NCI-H2227 (cell line): ENCODE data around the gene ASB18.

Source experiments
- DNase-seq: peaks from one replicate; lab custom pipeline; 2025; ENCODE audit not compliant: unreplicated experiment; lab: John Stamatoyannopoulos, UW

The ASB18 gene

DNA sequence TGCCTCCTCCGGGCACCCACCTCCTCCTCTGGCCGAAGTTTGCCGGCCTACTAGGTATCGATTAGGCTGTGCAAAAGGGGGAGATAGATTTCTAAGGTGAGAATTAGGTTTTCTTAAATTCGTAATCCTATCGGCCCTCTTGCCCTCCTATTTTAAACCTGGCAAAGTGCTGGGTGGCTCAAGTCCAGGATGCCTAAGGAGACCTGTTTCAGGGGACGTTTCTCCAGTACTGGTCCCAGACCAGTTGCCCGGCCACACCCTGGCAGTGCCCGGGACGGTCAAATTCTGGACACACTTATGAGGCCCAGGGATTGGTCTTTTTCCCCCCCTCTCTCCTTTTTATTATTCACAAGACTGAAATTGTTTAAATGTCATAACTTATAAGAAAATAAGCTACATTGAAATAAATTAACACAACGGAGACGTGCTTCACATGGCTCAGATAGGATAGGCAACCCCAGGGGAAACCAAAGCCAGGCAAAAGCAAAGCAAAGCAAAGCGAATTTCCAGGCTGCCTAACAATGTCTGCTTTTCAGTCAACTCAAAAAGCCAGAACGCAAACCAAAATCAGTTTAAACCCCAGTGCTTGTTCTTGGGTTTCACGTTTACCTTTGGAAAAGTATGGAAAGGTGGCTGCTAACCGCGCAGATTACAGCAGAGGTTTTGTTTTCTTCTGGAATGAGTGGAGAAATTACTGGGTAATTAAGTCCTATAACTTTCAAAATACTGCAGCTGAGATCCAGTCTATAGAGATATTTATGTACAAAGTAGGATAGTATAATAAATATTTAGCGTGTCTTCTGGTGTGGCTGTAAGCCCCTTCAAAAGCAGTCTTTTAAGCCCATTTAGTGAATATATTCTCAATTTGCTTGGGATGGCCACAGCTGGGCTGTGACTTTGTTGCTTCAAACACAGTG is 99.0 kb downstream of the ASB18 start:
- no peak for DNase-seq

DNA sequence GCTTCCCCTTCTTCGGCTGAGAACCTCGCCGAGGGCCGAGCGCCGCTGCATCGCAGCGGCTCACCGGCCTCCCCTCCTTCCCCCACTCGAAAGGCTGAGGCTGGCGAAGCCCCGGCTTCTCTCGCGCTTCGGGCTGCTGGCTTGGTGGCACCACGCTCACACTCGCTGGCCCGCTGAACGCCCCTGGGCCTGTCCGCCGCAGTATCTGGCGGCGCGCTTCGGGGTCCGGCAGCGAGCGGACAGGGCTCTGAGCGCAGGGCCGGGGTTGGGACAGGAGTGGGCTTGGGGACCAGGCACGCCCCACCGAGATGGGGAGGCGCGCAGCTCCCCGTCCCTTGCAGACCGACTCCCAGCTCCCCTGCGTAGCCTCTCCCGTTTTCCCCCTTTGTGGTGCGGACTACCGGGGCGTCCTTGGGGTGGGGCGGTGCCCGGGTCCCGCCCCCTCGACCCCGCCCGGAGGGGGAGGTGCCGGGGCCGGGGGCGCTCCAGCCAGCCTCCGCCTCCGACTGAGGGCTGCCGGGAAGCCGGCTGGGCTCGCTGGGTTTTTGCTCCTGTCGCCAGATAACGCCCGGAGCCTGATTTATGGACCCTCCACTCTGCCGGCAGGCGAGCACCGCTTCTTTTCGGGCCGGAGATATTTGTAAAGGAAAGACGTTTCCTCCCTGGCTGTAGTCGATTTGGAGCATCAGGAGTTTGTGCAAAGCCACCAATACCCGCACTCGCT is 99.8 kb downstream of the ASB18 start:
- no peak for DNase-seq

DNA sequence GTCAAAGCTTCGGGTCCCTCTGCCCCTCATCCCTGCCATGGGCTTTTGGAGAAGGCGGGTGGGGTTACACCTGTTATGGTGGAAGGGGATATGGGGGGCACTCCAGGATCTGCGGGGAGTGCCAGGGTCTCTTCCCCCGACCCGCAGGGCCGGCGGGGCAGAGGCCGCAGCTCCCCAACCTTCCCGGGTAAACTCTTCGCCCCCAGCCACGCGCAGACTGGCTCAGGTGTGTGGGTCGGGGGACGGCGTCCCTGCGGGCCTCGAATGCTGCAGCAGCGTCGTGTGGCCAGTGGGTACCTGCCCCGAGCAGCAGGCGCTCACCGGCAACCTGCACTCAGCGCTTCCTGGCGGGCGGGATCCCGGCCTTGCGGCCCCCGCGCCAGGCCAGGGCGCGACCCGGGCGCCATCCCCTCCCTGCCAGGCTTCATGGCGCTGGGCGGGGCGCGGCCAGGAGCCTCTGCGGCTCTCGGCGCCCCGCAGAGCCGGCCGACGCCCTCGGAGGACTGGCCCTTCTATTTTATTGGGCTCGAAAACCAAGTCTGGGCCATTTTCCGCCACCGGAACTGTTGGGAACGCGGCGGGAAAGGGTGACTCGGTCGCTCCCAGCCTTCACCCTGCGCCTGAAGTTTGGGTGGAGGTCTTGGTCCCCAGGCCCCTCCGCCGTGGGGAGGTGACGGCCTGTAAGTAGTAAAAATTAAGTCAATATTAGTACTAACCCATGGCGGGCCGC is 100.6 kb downstream of the ASB18 start:
- DNase-seq, result no peak

DNA sequence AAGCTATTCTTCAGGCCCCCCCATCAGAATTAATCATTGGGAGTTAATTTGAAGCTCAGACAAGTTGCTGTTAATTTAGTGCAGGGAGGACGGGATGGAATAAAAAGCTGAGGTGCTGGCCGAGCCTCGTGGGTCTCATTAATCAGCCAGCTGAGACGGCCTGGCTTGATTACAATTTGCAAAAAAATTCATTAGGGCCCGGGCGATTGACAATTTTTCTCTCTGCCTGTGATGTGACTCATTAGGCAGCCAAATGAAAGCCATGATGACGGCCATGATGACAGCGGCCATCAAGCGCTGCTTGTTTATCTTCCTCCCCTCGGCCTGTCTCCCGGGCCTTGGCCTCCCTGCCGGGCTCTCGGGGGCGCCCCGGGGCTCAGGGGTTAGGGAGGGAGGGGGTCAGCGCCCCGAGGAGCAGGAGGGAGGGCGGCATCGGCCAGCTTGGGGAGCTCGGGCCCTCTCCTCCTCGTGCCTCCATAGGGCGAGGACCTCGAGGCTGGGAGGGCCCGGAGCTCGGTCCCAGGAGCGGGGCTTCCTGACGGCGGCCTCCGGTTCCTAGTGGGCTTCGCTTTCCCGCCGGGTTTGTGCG is 101.2 kb downstream of the ASB18 start:
- DNase-seq, result no peak

DNA sequence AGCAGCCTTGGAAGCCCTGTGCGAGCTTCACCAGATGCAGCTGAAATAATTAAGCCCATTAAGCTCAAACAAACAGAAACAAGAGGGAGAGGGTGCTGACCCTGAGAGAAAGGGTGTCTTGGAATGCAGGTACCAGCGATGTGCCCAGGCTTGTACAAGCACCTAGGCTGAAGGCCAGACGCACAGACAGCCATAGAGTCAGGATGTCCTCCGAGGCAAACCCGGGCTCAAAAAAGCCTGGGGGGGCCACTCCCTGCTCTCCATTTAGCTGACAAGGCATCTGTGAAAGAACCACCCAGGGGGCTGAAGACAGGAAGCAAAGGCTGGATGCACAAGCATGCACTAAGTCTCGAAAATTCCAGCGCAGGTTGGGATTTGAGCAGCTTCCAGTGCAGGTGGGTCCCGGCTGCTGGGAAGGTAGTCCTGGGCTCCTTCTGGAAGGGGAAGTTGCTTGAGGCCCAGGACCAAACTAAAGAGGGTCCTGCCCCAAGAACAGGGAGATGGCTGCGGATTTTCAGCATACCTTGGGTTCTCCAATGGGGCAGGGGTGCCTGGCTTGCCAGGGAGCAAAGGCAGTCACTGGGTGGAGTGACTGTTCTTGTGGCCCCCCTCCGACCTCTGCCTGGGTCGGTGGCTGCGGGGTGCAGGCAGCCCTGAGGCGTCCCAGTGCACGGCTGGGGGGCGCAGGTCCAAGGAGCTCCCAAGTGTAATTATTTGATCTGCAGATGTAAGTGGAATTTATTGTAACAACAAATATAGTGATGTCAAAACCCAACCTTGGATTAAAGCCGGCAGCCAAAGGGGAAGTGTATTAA is 102.0 kb downstream of the ASB18 start:
- no peak for DNase-seq

DNA sequence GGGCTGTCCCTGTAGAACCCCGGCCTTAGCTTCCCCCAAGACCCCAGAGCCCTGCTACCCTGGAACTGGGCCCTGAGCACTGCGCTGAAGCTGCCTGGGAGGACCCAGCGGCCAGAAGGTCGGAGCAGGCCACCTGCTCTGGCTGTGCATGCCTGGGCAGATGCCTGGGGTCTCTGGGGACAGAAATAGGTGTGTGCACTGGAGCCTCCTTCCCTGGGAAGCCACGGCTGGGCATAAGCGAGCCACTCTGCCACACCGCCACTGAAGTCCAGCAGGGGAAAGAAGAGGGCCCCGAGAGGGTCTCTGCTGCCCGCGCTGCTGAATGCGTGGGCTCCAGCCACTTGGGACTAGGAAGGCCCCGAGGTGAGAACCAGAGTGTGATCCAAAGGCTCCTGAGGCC is 102.7 kb downstream of the ASB18 start:
- no peak for DNase-seq

DNA sequence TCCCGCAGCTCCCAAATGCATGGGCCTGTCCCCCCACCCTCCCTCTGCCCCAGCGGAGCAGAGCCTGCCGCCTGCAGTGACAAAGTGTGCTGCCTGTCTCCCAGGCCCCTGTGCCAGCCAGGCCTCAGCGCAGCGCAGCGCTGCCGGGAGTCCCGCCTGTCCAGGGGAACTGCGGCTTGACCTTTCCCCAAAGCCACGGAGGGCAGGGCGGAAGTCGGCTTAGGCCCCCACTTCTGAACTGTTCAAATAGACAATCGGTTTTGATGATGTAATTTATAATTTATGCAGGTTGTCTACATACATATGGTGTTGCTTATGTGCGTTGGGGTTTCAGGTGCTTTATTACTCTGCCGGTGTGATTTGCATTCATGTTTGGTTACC is 103.1 kb downstream of the ASB18 start:
- no peak for DNase-seq

DNA sequence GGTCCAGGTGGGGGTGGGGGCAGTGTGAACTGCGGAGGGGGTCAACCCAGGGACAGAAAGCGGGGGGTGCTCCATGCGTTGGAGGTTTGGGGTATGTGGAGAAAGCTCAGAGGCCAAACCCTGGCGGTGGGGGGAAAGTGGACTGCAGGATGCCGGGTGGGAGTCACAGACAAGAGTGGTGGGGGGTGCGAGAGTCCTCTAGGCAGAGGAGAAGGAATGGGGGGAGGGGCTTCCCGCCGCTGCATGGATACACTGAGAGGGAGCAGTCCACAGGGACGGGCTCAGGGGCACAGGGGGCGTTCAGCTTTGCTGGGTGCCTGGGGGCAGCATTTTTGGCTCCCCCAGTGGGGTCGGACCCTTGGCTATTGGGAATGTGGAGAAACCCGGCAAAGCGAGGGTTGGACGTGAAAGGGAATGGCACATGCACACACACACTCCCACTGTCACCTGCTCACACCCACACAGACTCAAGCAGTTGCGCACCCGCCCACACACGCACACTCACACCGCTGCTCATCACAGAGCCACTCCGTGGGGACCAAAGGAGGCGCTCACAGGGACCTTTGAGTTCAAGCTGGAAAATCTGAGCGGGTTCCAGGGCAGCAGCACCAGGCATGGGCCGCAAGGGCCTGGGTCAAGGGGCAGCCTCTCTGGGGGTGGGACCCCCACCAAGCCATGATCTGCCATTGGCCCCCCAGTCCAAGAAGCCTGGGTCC is 103.7 kb downstream of the ASB18 start:
- DNase-seq, result no peak

DNA sequence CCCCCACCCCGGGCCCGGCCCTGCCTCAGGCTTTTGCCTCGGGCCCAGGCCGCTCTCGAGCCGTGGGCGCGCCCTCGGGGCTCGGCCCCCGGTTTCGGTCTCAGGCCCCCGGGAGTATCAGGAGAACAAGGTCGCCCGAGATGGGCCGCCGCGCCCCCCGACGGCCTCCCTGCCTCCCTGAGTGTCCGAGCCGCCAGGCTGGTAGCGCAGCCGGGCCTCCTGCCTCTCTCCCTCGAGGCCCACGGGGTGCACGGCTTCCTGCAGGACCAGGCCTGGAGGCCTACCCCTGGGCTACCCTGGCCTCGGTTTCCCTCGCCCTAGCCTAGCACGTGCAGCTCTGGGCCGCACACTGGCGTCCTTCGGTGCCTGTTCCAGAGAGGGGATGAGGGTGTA is 104.4 kb downstream of the ASB18 start:
- no peak for DNase-seq

DNA sequence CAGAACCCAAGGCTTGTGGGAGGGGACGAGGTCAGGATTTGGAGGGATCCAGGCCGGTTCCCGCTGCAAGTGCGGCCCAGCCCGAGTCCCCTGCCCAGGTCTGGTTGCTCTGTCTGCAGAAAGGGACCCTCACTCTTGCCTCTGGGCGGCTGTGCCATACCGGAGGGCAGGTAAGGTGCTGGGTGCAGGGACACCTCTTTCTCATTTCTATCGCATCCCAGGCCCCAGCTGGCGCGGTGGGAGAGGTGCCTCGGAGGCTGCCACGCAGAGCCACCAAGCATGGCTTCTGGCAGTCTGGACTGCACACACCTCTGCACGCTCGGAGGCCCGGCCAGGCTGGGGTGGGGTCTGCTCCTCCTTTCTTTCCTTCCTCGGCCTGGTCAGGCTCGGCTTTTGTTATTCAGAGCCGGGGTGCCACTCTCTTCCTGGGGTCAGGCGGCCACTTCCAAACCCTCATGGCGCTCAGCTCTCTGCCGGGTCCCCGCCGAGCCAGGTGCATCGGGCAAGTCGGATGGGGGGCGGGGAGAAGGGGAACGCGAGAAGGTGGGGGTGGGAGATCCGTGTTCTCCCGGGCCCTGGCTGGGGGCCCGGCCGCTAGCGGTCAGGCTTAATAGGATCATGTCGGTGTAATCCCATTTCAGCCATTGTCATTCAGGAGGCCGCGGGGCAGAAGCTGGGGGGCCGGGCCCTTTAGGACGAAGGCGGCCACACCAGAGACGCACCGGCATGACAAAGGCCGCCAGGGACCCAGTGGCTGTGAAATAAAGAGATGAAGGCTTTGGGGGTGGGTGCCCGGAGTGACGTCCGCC is 105.0 kb downstream of the ASB18 start:
- no peak for DNase-seq

DNA sequence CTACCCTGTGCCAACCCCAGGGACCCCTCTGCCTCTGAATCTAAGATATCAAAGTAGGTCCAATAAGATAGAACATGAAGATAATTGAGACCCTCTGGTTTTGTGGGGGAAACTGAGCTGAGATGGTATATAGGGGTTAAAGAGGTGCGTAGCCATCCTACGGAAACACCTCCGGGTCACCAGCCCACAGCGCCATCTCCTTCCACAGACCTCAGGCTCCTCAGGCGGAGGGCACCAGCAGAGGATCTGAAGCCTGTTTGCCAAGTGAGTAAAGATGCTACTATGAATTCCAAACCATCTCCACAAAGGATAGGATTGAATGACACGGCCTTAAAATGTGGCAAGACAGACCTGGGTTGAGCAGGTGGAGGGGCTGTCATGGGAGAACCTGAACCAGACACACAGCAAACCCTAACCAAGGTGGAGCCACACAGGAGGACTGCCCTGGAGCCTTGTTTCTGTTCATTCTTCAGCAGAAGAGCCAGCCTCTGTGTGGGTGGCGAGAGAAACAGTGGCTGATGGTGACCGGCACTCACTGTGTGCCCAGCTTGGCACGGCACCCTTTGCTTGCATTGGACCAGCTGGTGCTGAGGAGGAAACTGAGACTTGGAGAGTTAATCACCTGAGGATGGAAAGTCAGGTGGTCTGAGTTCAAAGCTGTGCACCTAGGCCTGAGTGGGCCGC is 106.2 kb downstream of the ASB18 start:
- no peak for DNase-seq

DNA sequence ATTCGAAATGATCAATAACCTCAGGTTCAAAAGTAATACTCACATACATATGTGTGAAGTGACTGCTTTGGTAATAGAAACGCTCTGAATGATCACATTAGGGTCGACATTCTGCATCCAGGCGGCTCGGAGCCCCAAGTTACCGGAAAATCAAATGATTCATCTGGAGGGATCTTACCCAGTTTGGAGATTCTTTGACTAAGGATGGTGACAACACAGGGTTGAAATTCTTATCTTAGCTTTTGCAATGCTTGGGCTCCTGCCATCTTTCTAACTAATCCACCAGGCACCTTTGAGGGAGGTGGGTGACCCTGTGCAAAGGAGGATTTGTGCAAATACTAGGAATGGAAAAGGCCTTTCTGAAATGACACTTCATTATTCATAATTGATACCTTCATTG is 106.8 kb downstream of the ASB18 start:
- no peak for DNase-seq

DNA sequence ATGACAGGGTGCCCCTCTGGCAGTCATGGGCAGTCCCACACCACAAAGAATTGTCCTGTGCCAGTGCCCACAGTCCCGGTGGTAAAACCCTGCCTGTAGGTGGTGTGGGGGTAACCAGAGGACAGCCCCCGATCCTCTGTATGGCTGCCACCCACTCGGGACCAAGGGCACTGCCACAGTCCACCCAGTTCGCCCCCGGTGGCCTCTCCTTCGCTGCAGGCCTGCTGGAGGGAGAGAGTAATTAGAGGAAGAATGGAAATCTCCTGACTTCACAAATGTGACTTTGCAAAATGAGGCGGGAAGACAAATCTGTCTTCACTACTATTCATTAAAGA is 107.4 kb downstream of the ASB18 start:
- no peak for DNase-seq

DNA sequence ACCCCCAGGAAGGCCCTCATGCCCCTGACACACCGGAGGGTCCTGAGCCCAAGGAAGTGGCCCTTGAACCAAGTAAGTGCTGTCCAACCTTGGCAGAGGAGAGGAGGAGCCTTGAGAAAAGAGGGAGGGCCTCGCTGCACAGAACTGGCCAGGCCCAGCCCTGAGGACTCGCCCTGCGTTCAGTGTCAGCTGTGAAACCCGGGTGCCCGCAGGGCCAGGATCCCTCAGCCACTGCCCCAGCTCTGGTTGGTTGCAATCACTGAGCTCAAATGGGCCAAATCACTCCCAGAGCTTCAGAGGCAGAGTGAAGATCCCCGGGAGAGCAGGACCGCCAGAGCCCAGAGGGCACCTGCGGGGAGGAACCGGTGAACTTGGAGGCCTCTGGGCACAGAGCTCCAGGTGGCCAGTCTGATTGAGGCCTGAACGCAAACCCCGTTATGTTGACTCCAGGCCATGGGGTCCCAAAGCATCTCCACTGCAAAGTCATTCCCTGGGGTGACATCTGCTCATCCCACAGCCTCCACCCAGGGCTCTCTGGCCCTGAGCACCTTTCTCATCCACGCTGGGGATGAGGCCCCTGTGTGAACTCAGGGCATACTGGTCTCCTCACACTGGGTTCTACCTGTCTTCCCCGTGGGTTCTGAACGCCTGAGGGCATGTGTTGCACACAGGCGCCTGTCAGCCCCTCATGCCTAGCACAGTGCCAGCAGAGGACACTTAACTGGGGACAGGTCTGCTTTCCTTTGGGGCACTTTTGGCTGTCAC is 107.9 kb downstream of the ASB18 start:
- no peak for DNase-seq

DNA sequence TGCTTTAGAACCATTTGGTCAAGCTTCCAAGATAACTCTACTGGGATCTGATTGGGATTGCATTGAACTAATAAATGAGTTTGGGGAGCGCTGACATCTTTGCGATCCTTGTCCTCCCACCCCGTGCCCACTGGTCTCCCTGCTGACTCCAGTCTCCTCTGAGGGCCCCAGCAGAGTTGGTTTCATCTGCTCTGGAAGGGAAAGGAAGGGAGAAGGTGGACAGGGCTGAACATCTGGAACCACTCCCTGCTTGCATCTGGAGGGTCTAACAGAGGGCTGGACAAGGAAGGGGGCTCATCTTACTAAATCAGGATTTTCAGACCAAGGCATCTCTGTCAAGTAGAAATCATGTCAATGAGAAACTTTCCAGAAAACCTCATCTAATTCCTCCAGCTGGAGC is 108.8 kb downstream of the ASB18 start:
- DNase-seq, result no peak

DNA sequence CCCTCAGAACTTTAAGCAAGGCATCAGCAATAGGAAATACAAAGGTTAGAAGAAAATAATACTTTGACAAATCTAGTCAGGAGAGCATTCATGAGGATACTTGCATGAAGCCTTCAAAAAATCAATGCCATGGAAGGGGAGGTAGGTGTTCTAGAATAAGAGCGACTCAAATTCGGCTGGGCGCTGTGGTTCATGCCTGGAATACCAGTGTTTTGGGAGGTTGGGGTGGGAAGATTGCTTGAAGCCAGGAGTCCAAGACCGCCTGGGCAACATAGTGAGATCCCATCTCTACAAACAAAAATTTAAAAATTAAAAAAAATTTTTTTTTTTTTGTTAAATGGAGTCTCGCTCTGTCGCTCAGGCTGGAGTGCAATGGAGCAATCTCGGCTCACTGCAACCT is 117.8 kb downstream of the ASB18 start:
- no peak for DNase-seq

DNA sequence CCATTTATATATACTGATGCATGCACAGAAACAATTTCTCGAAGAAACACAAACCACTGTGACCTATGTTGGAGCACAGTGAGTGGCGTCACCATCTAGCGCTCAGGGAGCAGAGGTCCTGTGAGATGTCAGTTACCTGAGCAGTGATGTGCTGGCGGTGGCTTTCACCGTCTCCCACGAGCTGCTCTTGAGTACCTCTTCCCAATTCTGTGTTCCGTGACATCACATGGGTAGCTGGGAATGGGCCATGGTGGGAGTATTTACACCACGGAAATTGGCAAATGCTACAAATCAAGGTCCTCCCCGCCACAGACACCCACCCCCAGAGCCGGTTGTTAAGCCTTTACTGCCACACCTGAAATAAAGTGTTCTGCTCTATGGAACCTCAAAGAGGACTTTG is 120.4 kb downstream of the ASB18 start:
- DNase-seq, result no peak
